OCI-LY1 (cell line): ENCODE data around the gene NEK2.

ENCODE experiments used
- CTCF ChIP-seq: fragments of 200-600 bp; sonication (generic), shearing (Covaris generic); IDR thresholded peaks from 2 replicates; pipeline ENCODE4 v1.5.1; 2017; ENCODE audit warnings: mild to moderate bottlenecking, antibody characterized with exemption, low read length, moderate library complexity, mixed read lengths
- EZH2 ChIP-seq: fragments of 200-600 bp; sonication (generic), shearing (Covaris generic); IDR thresholded peaks from 2 replicates; pipeline ENCODE4 v1.8.0; 2017; ENCODE audit warnings: borderline replicate concordance, mixed run types, mild to moderate bottlenecking, antibody characterized with exemption, low read length, moderate library complexity, mixed read lengths

- TF ChIP-seq CTCF (no peak), EZH2 (no peak)
Observed at GRCh38 chr1:211704543-211704942, 29.1 kb upstream of the NEK2 start.
